Spleen (tissue), 11 donors: ENCODE results near the gene FRMD5. TPM values are rescaled to one million over a fixed set of nuclear protein-coding genes. Genes with fewer than 3 reads are reported as not detected.

Experiments used
- DNase-seq: peaks from one replicate; pipeline ENCODE4 v3.0.0-alpha.2; 2020
- H3K27ac ChIP-seq, 8 donors: fragments of 200-600 bp; sonication (generic) in 7 of 8; 1 replicate in 4 of 8; 2 replicates in 4 of 8; pipeline versions ENCODE4 v1.5.0 to v1.8.0; 2016 to 2021; ENCODE audit warnings: inconsistent platforms in 4 of 8, mild to moderate bottlenecking in 4 of 8, moderate library complexity in 1 of 8
- H3K27me3 ChIP-seq, 7 donors: fragments of 200-600 bp; sonication (generic) in 6 of 7; replicated peaks in 1 of 7; 1 replicate in 4 of 7; 2 replicates in 3 of 7; pipeline versions ENCODE4 v1.5.0 to v1.8.0; 2016 to 2021; ENCODE audit warnings: inconsistent platforms in 3 of 7, mild to moderate bottlenecking in 1 of 7
- H3K36me3 ChIP-seq, 6 donors: fragments of 200-600 bp; sonication (generic) in 5 of 6; 1 replicate in 4 of 6; 2 replicates in 2 of 6; pipeline versions ENCODE4 v1.5.0 to v1.8.0; 2016 to 2021; ENCODE audit warnings: inconsistent platforms in 2 of 6
- H3K4me1 ChIP-seq, 6 donors: fragments of 200-600 bp; sonication (generic) in 5 of 6; 1 replicate in 3 of 6; 2 replicates in 3 of 6; pipeline versions ENCODE4 v1.5.0 to v1.8.0; 2016 to 2021; ENCODE audit warnings: inconsistent platforms in 3 of 6
- H3K4me3 ChIP-seq, 8 donors: fragments of 200-600 bp; sonication (generic) in 7 of 8; 1 replicate in 4 of 8; 2 replicates in 4 of 8; pipeline versions ENCODE4 v1.5.0 to v1.8.0; 2016 to 2021; ENCODE audit warnings: inconsistent platforms in 4 of 8, mild to moderate bottlenecking in 4 of 8, moderate library complexity in 2 of 8
- H3K9me3 ChIP-seq, 8 donors: fragments of 200-600 bp; sonication (generic) in 7 of 8; 1 replicate in 4 of 8; 2 replicates in 4 of 8; pipeline versions ENCODE4 v1.5.0 to v1.8.0; 2016 to 2021; ENCODE audit warnings: inconsistent platforms in 4 of 8
- POLR2A ChIP-seq, 3 donors: fragments of 450-650 bp; IDR thresholded peaks; one replicate each; pipeline ENCODE4 v1.5.1; 2017; ENCODE audit warnings: antibody characterized with exemption in 3 of 3, mild to moderate bottlenecking in 1 of 3
- POLR2AphosphoS5 ChIP-seq, 3 donors: sonication (generic); formaldehyde crosslinking; IDR thresholded peaks; one replicate each; pipeline ENCODE4 v1.5.1; 2017; ENCODE audit warnings: antibody characterized with exemption in 3 of 3
- WGBS, 5 donors: extraction: QIAGEN DNeasy Blood & Tissue Kit in 3 of 5; methylation state at CpG; one replicate each; pipeline versions ENCODE4 v1.1.5 to v1.1.7; 2013 to 2018; 5-methylcytosine and 5-hydroxymethylcytosine counted together
- intact Hi-C: fragments of 100-400 bp; cut with DNase I; formaldehyde crosslinking; loops from one replicate; pipeline ENCODE4 v1.15.0; 2023; ENCODE audit warnings: low total_unique reads
- polyA plus RNA-seq, 3 donors: library from polyadenylated mRNA; stranded (reverse); fragments of 200-250 nt; gene quantifications; one replicate each; pipeline ENCODE4 v1.2.1, GENCODE V29; 2013
- total RNA-seq, 7 donors: library from RNA; depleted of rRNA in 3 of 7; stranded (reverse); fragments of >200 nt in 3 of 7; fragmentation: NEBNext Ultra II Directional in 4 of 7; extraction: Animal tissue kit (Norgen Biotek cat#: 25700) in 4 of 7; gene quantifications; one replicate each; pipeline versions ENCODE4 v1.1.0 to v1.2.1, GENCODE V29; 2016 to 2021
- TF ChIP-seq, protein P1 (sequence below), 11 experiments: fragments of 200-600 bp in 7 of 11; fragments of 450-650 bp in 4 of 11; sonication (generic) in 4 of 11; IDR thresholded peaks in 8 of 11; conservative IDR thresholded peaks in 3 of 11; 1 replicate in 7 of 11; 2 replicates in 4 of 11; pipeline versions ENCODE4 v1.4.0 to v1.8.0; 2016 to 2021; ENCODE audit warnings: antibody characterized with exemption in 11 of 11, inconsistent platforms in 4 of 11, mild to moderate bottlenecking in 1 of 11
- donor health status: healthy with polysubstance abuse.
- donor health status: DM: no; HTN: no; CAD: no; lungs with moderate emphysema.
- donor health status: DM: no; HTN: no; CAD: no.
- donor health status: Bipolar disorder and iron deficiency.
- donor health status: healthy.
- donor health status: DM: no; HTN: no; CAD: no.
- donor health status: DM: yes; HTN: yes; CAD: no.

Gene FRMD5
- total and polyA plus RNA-seq, 10 donors = 0.09 to 1.0 (median 0.43) TPM; not detected in 1

DNA sequence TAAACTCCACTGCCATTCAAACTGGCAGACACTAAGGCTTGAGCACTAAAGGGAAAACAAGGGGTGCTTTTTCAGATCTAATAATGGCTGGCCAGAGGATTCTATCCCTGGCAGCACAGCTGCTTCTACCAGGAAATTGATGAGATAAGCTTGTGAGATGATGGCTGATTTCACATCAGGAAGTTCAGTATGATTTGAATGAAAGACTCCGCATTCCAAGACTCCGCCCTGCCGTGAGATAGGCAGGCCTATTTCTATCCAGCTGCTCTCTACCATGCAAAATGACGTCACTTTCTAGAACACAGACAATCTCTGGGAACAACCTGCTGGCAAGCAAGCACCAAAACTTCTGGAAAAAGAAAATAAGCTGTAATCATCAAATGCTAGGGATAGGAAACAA lies 196.5 kb downstream of the FRMD5 start:
- intact Hi-C loops = no loop called here
- no peak overlapping the region for H3K4me3 ChIP-seq

DNA sequence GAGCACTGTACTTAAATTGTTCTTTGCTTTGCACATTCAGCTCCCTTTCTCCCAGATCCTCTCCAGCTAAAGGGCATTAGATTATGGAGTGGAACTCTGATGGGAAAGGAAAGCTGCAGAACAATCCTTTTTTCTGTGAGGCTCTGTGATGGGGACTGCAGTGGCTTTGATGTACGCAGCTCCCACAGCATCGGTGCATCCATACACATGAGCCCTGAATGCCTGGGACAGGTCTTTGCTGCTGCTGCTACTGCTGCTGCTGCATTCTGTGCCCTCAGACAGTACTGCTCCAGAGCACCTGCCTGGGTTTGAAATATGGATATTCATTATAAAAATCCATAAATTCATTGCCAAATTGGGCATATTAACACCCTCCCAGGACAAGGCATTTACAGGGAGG lies 203.9 kb downstream of the FRMD5 start:
- intact Hi-C loops = no loop called here
- no peaks in the 10 kb centered on the region for H3K27me3 ChIP-seq
- WGBS, 5 donors = 78 to 91% (median 83%) methylated on average over 2 of the region's 2 CpGs
- no peak for DNase-seq
- H3K27ac ChIP-seq = no peak overlapping the region
- no peak for TF ChIP-seq POLR2AphosphoS5 (IDR thresholded peaks at IDR 0.05)
- TF ChIP-seq, protein P1, sequence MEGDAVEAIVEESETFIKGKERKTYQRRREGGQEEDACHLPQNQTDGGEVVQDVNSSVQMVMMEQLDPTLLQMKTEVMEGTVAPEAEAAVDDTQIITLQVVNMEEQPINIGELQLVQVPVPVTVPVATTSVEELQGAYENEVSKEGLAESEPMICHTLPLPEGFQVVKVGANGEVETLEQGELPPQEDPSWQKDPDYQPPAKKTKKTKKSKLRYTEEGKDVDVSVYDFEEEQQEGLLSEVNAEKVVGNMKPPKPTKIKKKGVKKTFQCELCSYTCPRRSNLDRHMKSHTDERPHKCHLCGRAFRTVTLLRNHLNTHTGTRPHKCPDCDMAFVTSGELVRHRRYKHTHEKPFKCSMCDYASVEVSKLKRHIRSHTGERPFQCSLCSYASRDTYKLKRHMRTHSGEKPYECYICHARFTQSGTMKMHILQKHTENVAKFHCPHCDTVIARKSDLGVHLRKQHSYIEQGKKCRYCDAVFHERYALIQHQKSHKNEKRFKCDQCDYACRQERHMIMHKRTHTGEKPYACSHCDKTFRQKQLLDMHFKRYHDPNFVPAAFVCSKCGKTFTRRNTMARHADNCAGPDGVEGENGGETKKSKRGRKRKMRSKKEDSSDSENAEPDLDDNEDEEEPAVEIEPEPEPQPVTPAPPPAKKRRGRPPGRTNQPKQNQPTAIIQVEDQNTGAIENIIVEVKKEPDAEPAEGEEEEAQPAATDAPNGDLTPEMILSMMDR (IDR thresholded peaks at IDR 0.05 in 8 of 11, conservative IDR thresholded peaks at IDR 0.05 in 3 of 11) = no peak
- TF ChIP-seq POLR2A (IDR thresholded peaks at IDR 0.05) = no peak
- no peaks in the 10 kb centered on the region for H3K36me3 ChIP-seq
- H3K4me3 ChIP-seq = no peak overlapping the region
- H3K4me1 ChIP-seq = no peaks in the 10 kb centered on the region
- no peaks in the 10 kb centered on the region for H3K9me3 ChIP-seq

More for the DNA sequence above, 196.5 kb downstream of the FRMD5 start:
- TF ChIP-seq POLR2A (IDR thresholded peaks at IDR 0.05) (no peak), POLR2AphosphoS5 (IDR thresholded peaks at IDR 0.05) (peak in 1 of 3 donors; percentile 28)
- Histone ChIP-seq H3K27me3 (no peaks in the 10 kb centered on the region), H3K36me3 (no peaks in the 10 kb centered on the region), H3K27ac (peak overlapping the region in 1 of 8 donors; percentile 16), H3K9me3 (no peaks in the 10 kb centered on the region), H3K4me1 (no peaks in the 10 kb centered on the region)
- 58 to 75% (median 64%) methylated on average over 4 of the region's 4 CpGs for WGBS, 5 donors
- no peak for DNase-seq

DNA sequence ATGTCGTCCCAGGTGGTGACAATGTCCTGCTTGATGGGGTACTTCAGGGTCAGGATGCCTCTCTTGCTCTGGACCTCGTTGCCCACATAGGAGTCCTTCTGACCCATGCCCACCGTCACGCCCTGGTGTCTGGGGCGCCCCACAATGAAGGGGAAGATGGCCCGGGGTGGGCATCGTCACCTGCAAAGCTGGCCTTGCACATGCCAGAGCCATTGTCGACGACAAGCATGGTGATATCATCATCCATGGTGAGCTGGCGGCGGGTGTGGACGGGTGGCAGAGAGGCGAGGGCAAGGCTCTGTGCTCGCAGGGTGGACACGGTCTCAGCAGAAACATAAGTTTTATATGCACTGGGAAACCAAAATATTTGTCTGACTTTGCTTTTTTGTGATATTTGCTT lies 205.1 kb downstream of the FRMD5 start:
- 84 to 97% (median 92%) methylated on average over 9 to 15 of the region's 15 CpGs for WGBS, 5 donors
- H3K36me3 ChIP-seq = no peaks in the 10 kb centered on the region
- H3K27ac ChIP-seq = no peak overlapping the region
- H3K4me1 ChIP-seq = no peaks in the 10 kb centered on the region
- no peak for TF ChIP-seq POLR2AphosphoS5 (IDR thresholded peaks at IDR 0.05)
- TF ChIP-seq, protein P1 (IDR thresholded peaks at IDR 0.05 in 8 of 11, conservative IDR thresholded peaks at IDR 0.05 in 3 of 11) = no peak
- no peaks in the 10 kb centered on the region for H3K9me3 ChIP-seq
- H3K27me3 ChIP-seq = peaks cover 0 to under 1% (median 0%) of the 10 kb centered on the region in 7 donors
- intact Hi-C loops = no loop called here
- no peak overlapping the region for H3K4me3 ChIP-seq
- DNase-seq = no peak

DNA sequence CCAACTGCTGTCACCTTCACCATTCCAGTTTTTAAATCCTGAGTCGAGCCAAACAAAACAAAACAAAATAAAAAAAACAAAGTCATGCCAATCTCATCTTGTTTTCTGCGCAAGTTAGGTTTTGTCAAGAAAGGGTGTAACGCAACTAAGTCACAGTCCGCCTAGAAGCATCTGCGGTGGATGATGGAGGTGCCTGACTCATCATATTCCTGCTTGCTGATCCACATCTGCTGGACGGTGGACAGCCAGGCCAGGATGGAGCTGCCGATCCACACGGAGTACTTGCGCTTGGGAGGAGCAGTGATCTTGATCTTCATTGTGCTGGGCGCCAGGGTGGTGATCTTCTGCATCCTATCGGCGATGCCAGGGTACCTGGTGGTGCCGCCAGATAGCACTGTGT lies 206.2 kb downstream of the FRMD5 start:
- no peak for TF ChIP-seq POLR2AphosphoS5 (IDR thresholded peaks at IDR 0.05)
- no peak for TF ChIP-seq POLR2A (IDR thresholded peaks at IDR 0.05)
- TF ChIP-seq, protein P1 (IDR thresholded peaks at IDR 0.05 in 8 of 11, conservative IDR thresholded peaks at IDR 0.05 in 3 of 11) = no peak
- Histone ChIP-seq H3K27me3 (peaks cover 0 to 8% (median 0%) of the 10 kb centered on the region in 7 donors), H3K4me3 (no peak overlapping the region), H3K36me3 (no peaks in the 10 kb centered on the region), H3K27ac (no peak overlapping the region), H3K9me3 (no peaks in the 10 kb centered on the region), H3K4me1 (no peaks in the 10 kb centered on the region)
- intact Hi-C loops = no loop called here
- DNase-seq = no peak
- WGBS, 5 donors = 91 to 97% (median 96%) methylated on average over 12 to 13 of the region's 13 CpGs

DNA sequence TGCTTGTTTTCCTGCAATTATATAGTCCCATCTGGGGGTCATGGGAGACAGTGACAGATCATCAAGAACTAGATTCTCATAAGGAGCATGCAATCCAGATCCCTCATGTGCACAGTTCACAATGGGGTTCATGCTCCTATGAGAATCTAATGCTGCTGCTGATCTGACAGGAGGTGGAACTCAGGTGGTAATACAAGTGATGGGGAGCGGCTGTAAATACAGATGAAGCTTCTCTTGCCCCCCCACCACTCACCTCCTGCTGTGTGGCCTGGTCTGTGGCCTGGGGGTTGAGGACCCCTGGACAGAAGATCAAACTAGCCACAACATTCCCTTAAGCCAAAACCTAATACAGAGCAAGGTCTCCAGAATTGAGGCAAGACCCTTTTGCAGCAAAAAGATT lies 207.1 kb downstream of the FRMD5 start:
- TF ChIP-seq POLR2AphosphoS5 (IDR thresholded peaks at IDR 0.05) (no peak), POLR2A (IDR thresholded peaks at IDR 0.05) (no peak)
- TF ChIP-seq, protein P1 (IDR thresholded peaks at IDR 0.05 in 8 of 11, conservative IDR thresholded peaks at IDR 0.05 in 3 of 11) = no peak
- H3K4me3 ChIP-seq = no peak overlapping the region
- WGBS, 5 donors = 71 to 100% (median 88%) methylated on average over 1 of the region's 1 CpG
- H3K27ac ChIP-seq = no peak overlapping the region
- intact Hi-C loops = no loop called here
- H3K27me3 ChIP-seq = peaks cover 0 to 8% (median 0%) of the 10 kb centered on the region in 7 donors
- DNase-seq = no peak
- no peaks in the 10 kb centered on the region for H3K36me3 ChIP-seq
- no peaks in the 10 kb centered on the region for H3K4me1 ChIP-seq
- H3K9me3 ChIP-seq = no peaks in the 10 kb centered on the region
